Measurements from ENCODE around the gene RNF25.

Gene RNF25

GRCh38 chr2:218671654-218672566 lies at the start of gene RNF25, which contains the start of gene STK36:
Gene RNF25 (minus strand): TSS chr2:218672002. CDS start chr2:218671970, 32 bp downstream.
Gene STK36 (plus strand): TSS chr2:218672086. CDS start chr2:218672830, 744 bp downstream.
- DNase-seq: peak; percentile 81

GRCh38 chr2:218721488-218721887 lies 49.7 kb upstream of the RNF25 start:
- no peak for DNase-seq

GRCh38 chr2:218720048-218721041 lies 48.5 kb upstream of the RNF25 start:
- no peak for DNase-seq

- DNase-seq: no peak
Observed at GRCh38 chr2:218719457-218719856, 47.7 kb upstream of the RNF25 start.

- no peak for DNase-seq
Observed at GRCh38 chr2:218718058-218718457, 46.3 kb upstream of the RNF25 start.

GRCh38 chr2:218717262-218717661 lies 45.5 kb upstream of the RNF25 start:
- no peak for DNase-seq

GRCh38 chr2:218716070-218716469 lies 44.3 kb upstream of the RNF25 start:
- DNase-seq: no peak

GRCh38 chr2:218713922-218714321 lies 42.1 kb upstream of the RNF25 start:
- DNase-seq: no peak

- DNase-seq: no peak
Observed at GRCh38 chr2:218711550-218711929, 39.7 kb upstream of the RNF25 start.

- peak; percentile 96 for DNase-seq
Observed at GRCh38 chr2:218710687-218711549, 39.1 kb upstream of the RNF25 start, which contains the start of gene TTLL4. Gene TTLL4 (plus strand): TSS chr2:218710835. CDS start chr2:218737677, 26,842 bp downstream.

GRCh38 chr2:218710334-218710686 lies 38.5 kb upstream of the RNF25 start:
- DNase-seq: no peak

GRCh38 chr2:218709908-218710307 lies 38.1 kb upstream of the RNF25 start:
- DNase-seq: no peak

- no peak for DNase-seq
Observed at GRCh38 chr2:218708086-218708485, 36.3 kb upstream of the RNF25 start.

GRCh38 chr2:218703341-218703740 lies 31.5 kb upstream of the RNF25 start:
- DNase-seq: no peak

- DNase-seq: no peak
Observed at GRCh38 chr2:218701806-218702205, 30.0 kb upstream of the RNF25 start.

GRCh38 chr2:218698885-218699284 lies 27.1 kb upstream of the RNF25 start:
- no peak for DNase-seq

GRCh38 chr2:218694405-218695145 lies 22.8 kb upstream of the RNF25 start:
- DNase-seq: no peak

GRCh38 chr2:218691234-218691633 lies 19.4 kb upstream of the RNF25 start:
- no peak for DNase-seq

GRCh38 chr2:218687400-218688060 lies 15.7 kb upstream of the RNF25 start:
- DNase-seq: peak; percentile 39

- DNase-seq: no peak
Observed at GRCh38 chr2:218680061-218680460, 8.3 kb upstream of the RNF25 start.

- DNase-seq: no peak
Observed at GRCh38 chr2:218679119-218679518, 7.3 kb upstream of the RNF25 start.

All from 8988T (cell line).